ENCODE data around the gene RALB. TPM values are rescaled to one million over a fixed set of nuclear protein-coding genes. Genes with fewer than 3 reads are reported as not detected.

The RALB gene
- total and polyA plus RNA-seq, 8 donors = 26.3 to 87.4 (median 41.5) TPM

DNA sequence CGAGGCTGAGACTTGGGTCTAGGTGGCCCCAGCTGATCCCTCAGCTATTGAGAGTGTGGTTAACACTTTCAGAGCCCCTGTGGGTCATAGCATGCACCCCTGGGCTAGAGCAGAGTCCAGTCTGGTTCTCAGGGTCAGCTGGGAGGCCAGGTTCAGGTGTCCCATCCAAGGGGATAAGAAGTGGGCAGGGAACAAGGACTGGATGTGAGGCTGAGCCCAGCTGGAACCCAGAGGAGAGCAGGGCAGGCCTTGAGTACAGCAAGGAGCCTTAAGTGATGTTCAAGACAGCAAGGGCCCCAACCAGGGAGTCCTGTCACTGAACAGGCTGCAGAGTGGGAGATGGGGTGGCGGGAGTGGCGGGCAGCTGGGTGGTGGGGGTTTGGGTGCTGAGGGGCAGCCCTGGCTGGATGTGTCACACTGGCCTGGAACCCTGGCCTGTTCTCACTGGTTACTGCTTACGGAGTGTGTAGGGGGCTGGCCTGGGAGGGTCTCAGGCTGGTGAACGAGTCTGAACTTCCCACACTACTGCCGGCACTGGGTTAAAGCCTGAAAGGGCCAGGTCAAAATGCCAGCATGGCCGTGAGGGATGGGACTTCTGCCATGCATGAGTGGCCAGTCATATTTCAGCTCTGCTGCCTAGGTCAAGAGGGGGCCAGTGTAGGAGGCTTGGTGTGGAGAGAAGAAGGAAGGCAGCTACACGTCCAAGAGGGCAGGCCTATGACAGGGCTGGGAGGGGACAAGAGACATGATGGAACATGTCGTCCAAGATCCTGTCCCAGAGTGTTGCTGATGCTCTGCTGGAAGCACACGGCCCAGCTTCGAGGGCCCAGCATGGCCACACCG is 43.0 kb upstream of the RALB start:
- no peaks in the 10 kb centered on the region for H3K4me1 ChIP-seq
- TF ChIP-seq POLR2AphosphoS5 (IDR thresholded peaks at IDR 0.05) (no peak), EP300 (IDR thresholded peaks at IDR 0.05) (no peak), POLR2A (IDR thresholded peaks at IDR 0.05) (no peak)
- TF ChIP-seq, protein P1, sequence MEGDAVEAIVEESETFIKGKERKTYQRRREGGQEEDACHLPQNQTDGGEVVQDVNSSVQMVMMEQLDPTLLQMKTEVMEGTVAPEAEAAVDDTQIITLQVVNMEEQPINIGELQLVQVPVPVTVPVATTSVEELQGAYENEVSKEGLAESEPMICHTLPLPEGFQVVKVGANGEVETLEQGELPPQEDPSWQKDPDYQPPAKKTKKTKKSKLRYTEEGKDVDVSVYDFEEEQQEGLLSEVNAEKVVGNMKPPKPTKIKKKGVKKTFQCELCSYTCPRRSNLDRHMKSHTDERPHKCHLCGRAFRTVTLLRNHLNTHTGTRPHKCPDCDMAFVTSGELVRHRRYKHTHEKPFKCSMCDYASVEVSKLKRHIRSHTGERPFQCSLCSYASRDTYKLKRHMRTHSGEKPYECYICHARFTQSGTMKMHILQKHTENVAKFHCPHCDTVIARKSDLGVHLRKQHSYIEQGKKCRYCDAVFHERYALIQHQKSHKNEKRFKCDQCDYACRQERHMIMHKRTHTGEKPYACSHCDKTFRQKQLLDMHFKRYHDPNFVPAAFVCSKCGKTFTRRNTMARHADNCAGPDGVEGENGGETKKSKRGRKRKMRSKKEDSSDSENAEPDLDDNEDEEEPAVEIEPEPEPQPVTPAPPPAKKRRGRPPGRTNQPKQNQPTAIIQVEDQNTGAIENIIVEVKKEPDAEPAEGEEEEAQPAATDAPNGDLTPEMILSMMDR (IDR thresholded peaks at IDR 0.05) = no peak
- no peaks in the 10 kb centered on the region for H3K27me3 ChIP-seq
- DNase-seq = no peak
- 75 to 85% (median 82%) methylated on average over 9 to 12 of the region's 12 CpGs for WGBS, 5 donors
- no peaks in the 10 kb centered on the region for H3K9me3 ChIP-seq
- intact Hi-C loops (cut with DNase I; ENCODE audit: low total_unique reads) = no loop called here
- no peak overlapping the region for H3K4me3 ChIP-seq
- no peaks in the 10 kb centered on the region for H3K36me3 ChIP-seq
- peak overlapping the region in 2 of 5 donors; percentile 29 to 35 for H3K27ac ChIP-seq

DNA sequence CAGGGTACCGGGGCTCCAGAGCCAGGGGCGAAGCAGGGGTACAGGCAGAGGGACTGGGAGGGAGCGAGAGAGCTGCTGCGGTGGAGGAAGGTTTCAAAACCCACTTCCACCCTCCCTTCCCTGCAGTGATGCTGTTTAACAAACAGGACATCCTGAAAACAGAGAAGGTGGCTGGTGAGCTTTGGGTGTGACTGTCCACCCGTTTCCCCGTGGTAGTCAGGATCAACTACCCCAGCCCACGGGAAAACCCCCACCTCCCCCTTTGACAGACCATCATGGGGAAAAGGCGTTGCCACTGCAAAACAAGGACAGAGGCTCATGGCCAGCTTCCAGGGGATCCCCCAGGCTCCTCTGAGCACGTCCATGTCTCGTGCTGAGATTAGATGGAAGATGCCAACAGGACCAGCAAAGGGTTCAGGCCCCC is 42.4 kb upstream of the RALB start:
- H3K4me3 ChIP-seq = no peak overlapping the region
- 45 to 79% (median 66%) methylated on average over 10 of the region's 10 CpGs for WGBS, 5 donors
- H3K9me3 ChIP-seq = no peaks in the 10 kb centered on the region
- DNase-seq = no peak
- H3K36me3 ChIP-seq = no peaks in the 10 kb centered on the region
- TF ChIP-seq, protein P1 (IDR thresholded peaks at IDR 0.05) = no peak
- no peak for TF ChIP-seq EP300 (IDR thresholded peaks at IDR 0.05)
- no peak for TF ChIP-seq POLR2A (IDR thresholded peaks at IDR 0.05)
- TF ChIP-seq POLR2AphosphoS5 (IDR thresholded peaks at IDR 0.05) = no peak
- H3K27me3 ChIP-seq = no peaks in the 10 kb centered on the region
- intact Hi-C loops (cut with DNase I; ENCODE audit: low total_unique reads) = no loop called here
- H3K4me1 ChIP-seq = no peaks in the 10 kb centered on the region
- peak overlapping the region in 2 of 5 donors; percentile 29 to 35 for H3K27ac ChIP-seq

DNA sequence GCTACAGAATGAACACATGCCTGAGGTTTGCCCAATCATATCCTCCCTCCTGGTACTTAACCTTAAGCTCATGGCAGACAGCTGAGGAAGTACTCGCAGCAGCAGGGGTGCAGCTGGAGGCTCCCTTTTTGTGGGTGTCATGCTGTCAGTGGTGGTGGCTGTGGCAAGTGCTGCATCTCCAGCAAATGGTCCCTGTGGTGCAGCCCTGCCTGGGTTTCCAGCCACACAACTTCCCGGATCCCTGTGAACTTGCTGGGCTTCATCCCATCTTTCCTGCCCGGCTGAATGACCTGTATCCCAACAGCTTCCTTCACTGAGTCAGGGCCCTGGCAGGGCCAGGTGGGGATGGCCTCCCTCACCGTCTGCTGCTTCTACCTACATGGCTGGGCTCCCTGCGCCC is 34.5 kb upstream of the RALB start:
- no peak for TF ChIP-seq POLR2AphosphoS5 (IDR thresholded peaks at IDR 0.05)
- TF ChIP-seq, protein P1 (IDR thresholded peaks at IDR 0.05) = no peak
- no peak for TF ChIP-seq EP300 (IDR thresholded peaks at IDR 0.05)
- DNase-seq = peak in 1 of 2 donors; percentile 24
- no peaks in the 10 kb centered on the region for H3K27me3 ChIP-seq
- intact Hi-C loops (cut with DNase I; ENCODE audit: low total_unique reads) = no loop called here
- no peak overlapping the region for H3K4me3 ChIP-seq
- 96 to 100% (median 97%) methylated on average over 3 to 5 of the region's 5 CpGs for WGBS, 5 donors
- H3K9me3 ChIP-seq = peaks cover 0 to 5% (median 0%) of the 10 kb centered on the region in 4 donors
- peaks cover 9 to 34% (median 21%) of the 10 kb centered on the region in 4 donors for H3K4me1 ChIP-seq
- peaks cover 0 to 35% (median 17%) of the 10 kb centered on the region in 4 donors for H3K36me3 ChIP-seq
- H3K27ac ChIP-seq = no peak overlapping the region

DNA sequence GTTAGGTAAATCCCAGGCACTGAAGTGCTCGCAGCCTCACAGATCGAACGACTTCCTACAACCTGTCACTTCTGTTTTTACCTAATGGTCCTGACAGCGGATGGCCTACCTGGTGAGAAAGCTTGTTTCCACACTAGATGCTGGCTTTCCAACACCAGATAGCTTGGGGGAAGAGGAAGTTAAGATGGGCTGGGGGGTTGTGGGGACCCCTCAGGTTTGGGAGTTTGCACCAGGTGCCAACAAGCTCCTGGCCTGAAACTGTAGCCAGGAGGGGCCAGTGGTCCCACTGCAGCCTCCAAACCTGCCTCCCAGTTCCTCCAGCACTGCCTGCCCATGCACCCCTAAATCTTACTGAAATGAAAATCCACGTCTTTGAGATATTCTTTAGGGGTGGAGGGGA is 33.4 kb upstream of the RALB start:
- Histone ChIP-seq H3K9me3 (peaks cover 0 to 5% (median 0%) of the 10 kb centered on the region in 4 donors), H3K4me1 (peaks cover 19 to 43% (median 28%) of the 10 kb centered on the region in 4 donors), H3K27ac (no peak overlapping the region), H3K36me3 (peaks cover 0 to 35% (median 17%) of the 10 kb centered on the region in 4 donors), H3K27me3 (no peaks in the 10 kb centered on the region), H3K4me3 (no peak overlapping the region)
- WGBS, 5 donors = 92 to 98% (median 94%) methylated on average over 5 of the region's 5 CpGs
- intact Hi-C loops (cut with DNase I; ENCODE audit: low total_unique reads) = no loop called here
- DNase-seq = no peak
- TF ChIP-seq POLR2AphosphoS5 (IDR thresholded peaks at IDR 0.05) (no peak), POLR2A (IDR thresholded peaks at IDR 0.05) (no peak), EP300 (IDR thresholded peaks at IDR 0.05) (no peak)
- TF ChIP-seq, protein P1 (IDR thresholded peaks at IDR 0.05) = no peak

All from stomach (tissue), 9 donors.